Measurements from ENCODE around the gene GPD1L.

DNA sequence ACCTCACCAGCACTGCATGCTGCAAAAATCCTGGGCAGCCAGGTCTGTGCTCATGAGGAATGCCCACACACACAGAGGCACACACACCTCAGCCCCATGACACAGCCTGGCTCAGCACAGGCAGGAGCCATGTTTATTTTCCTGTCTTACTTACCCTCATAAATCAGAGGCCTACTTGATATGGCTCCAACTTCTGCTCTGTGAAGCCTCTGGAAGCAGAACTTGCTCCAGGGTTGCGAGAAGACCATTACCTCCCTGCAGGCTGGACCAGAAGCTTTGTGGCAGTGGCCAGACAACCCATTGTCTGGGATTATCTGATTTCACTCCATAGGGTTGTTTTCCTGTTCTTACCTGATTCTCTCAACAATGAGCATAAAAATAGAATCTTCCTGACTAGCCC is 88.2 kb downstream of the GPD1L start:
- TF ChIP-seq CTCF (IDR thresholded peaks at IDR 0.05 in 4 of 5, conservative IDR thresholded peaks at IDR 0.05 in 1 of 5) (no peak), POLR2A (IDR thresholded peaks at IDR 0.05) (no peak)

Measured in gastrocnemius medialis (tissue), 4 donors.